SU-DHL-6 (cell line): Measurements from ENCODE around the gene PGC.
A peak's percentile ranks its signal among the peaks of the same experiment; 100 is the strongest.

Source experiments
- H2AFZ ChIP-seq: fragments of 200-600 bp; sonication (generic); 2 replicates; pipeline ENCODE4 v1.6.1; 2014; ENCODE audit warnings: low read depth, mild to moderate bottlenecking, moderate library complexity, mixed read lengths, antibody characterized with exemption, low read length; ENCODE audit not compliant: severe bottlenecking
- H3F3A ChIP-seq: fragments of 200-600 bp; shearing (Covaris generic); 2 replicates; pipeline ENCODE4 v1.6.0; 2016; ENCODE audit warnings: antibody characterized with exemption, mild to moderate bottlenecking; ENCODE audit not compliant: insufficient read depth
- H3K27ac ChIP-seq: fragments of 200-600 bp; sonication (generic); 2 replicates; pipeline ENCODE4 v1.5.1; 2016; ENCODE audit warnings: low read depth, mild to moderate bottlenecking, low read length, moderate library complexity, mixed read lengths
- H3K27me3 ChIP-seq: fragments of 200-600 bp; sonication (generic), shearing (Covaris generic); 2 replicates; pipeline ENCODE4 v1.6.0; 2014; ENCODE audit warnings: mild to moderate bottlenecking, low read length
- H3K36me3 ChIP-seq: fragments of 200-600 bp; sonication (generic); 2 replicates; pipeline ENCODE4 v1.6.1; 2014; ENCODE audit warnings: mild to moderate bottlenecking, low read length, mixed read lengths
- H3K4me2 ChIP-seq: fragments of 300-600, 200-600 bp; shearing (Covaris generic), sonication (generic); 2 replicates; pipeline ENCODE4 v1.6.0; 2014; ENCODE audit warnings: low read length, low read depth, mild to moderate bottlenecking; ENCODE audit not compliant: poor library complexity, severe bottlenecking
- H3K4me3 ChIP-seq: fragments of 200-600 bp; sonication (generic); 2 replicates; pipeline ENCODE4 v1.5.1; 2014; ENCODE audit warnings: antibody characterized with exemption, low read length, mild to moderate bottlenecking, mixed read lengths; ENCODE audit not compliant: insufficient read depth, poor library complexity, severe bottlenecking
- H3K79me2 ChIP-seq: fragments of 200-600 bp; sonication (generic); 2 replicates; pipeline ENCODE4 v1.6.1; 2014; ENCODE audit warnings: mild to moderate bottlenecking, low read length, moderate library complexity; ENCODE audit not compliant: insufficient read depth
- H3K9ac ChIP-seq: fragments of 200-600 bp; sonication (generic); 2 replicates; pipeline ENCODE4 v1.7.0; 2014; ENCODE audit warnings: mild to moderate bottlenecking, low read length
- H3K9me2 ChIP-seq: fragments of 200-600 bp; sonication (generic); replicated peaks from 2 replicates; pipeline ENCODE4 v1.6.1; 2014; ENCODE audit warnings: low read length; ENCODE audit not compliant: insufficient read depth
- H3K9me3 ChIP-seq: fragments of 200-600 bp; sonication (generic); 2 replicates; pipeline ENCODE4 v1.6.1; 2014; ENCODE audit warnings: low read length, mixed read lengths; ENCODE audit not compliant: insufficient read depth
- H4K20me1 ChIP-seq: fragments of 200-600 bp; sonication (generic); 2 replicates; pipeline ENCODE4 v1.6.1; 2014; ENCODE audit warnings: low read depth, mild to moderate bottlenecking, antibody characterized with exemption, low read length, moderate library complexity, mixed read lengths
- CTCF ChIP-seq: fragments of 200-600 bp; sonication (generic); IDR thresholded peaks from one replicate; pipeline ENCODE4 v1.5.1; 2017; ENCODE audit warnings: antibody characterized with exemption, mild to moderate bottlenecking, low read length, moderate library complexity; ENCODE audit not compliant: insufficient read depth, poor library complexity, severe bottlenecking
- EZH2phosphoT487 ChIP-seq: fragments of 200-600 bp; sonication (generic), shearing (Covaris generic); conservative IDR thresholded peaks from 2 replicates; pipeline ENCODE4 v1.6.1; 2018; ENCODE audit warnings: mild to moderate bottlenecking, antibody characterized with exemption, low read length, moderate library complexity, mixed read lengths

Gene PGC

DNA sequence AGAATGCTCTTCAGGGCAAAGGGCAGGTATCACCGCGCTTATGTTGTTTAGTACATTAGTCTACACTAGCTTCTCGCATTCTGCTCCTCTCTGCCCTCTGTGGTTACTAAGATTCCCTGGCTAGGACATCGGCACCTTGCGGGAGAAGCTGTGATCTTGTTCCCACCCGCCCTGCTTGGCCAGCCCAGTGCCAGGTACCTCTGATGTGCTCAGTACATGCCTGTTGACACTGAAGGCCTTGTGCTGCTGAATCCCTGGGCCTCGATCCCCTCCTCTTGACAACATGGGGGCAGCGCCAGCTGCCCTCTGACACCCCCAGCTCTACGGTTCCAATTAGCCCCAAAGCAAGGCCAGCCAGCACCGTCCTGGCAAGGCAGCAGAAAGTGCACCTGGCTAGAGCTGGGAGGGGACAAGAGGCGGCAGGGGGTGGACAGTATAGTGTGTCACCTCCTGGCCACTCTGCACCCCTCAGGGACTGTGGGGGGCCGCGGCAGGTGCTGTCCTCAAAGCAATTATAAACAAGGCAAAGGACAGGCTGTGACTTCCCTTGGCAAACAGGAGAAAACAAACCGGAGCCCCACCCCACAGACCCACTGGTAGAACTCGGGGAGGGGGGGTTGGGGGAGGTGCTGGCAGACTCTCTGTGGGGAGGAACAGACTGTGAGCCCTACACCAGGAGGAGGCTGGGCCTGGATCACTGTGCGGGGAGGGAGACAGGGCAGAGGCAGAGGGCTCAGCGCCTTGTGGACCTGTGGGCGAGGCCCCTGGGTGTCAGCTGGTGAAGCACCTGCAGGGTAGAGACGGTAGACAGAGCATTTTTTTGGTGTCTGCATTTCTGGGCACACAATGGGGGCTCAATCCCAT is 18.9 kb downstream of the PGC start:
- no peaks in the 10 kb centered on the region for H3K9me2 ChIP-seq
- H3K79me2 ChIP-seq: peaks cover 99% of the 10 kb centered on the region
- H3K27me3 ChIP-seq: no peaks in the 10 kb centered on the region
- H4K20me1 ChIP-seq: no peaks in the 10 kb centered on the region
- H2AFZ ChIP-seq: no peak overlapping the region
- peak overlapping the region; percentile 78 for H3K9ac ChIP-seq
- H3F3A ChIP-seq: peaks cover 31% of the 10 kb centered on the region
- H3K4me3 ChIP-seq: no peak overlapping the region
- no peaks in the 10 kb centered on the region for H3K36me3 ChIP-seq
- TF ChIP-seq CTCF (no peak), EZH2phosphoT487 (no peak)
- peak overlapping the region; percentile 93 for H3K27ac ChIP-seq
- peak overlapping the region; percentile 74 for H3K4me2 ChIP-seq
- no peaks in the 10 kb centered on the region for H3K9me3 ChIP-seq

GRCh38 chr6:41727705-41728072 is 19.5 kb downstream of the PGC start:
- Histone ChIP-seq H3K4me2 (no peak overlapping the region), H3K36me3 (no peaks in the 10 kb centered on the region), H2AFZ (no peak overlapping the region), H3K79me2 (peaks cover 100% of the 10 kb centered on the region), H3F3A (peaks cover 31% of the 10 kb centered on the region), H3K27ac (peak overlapping the region; percentile 93), H3K27me3 (no peaks in the 10 kb centered on the region), H3K4me3 (no peak overlapping the region), H3K9ac (no peak overlapping the region), H3K9me3 (no peaks in the 10 kb centered on the region), H4K20me1 (no peaks in the 10 kb centered on the region), H3K9me2 (no peaks in the 10 kb centered on the region)
- TF ChIP-seq EZH2phosphoT487 (no peak), CTCF (no peak)

DNA sequence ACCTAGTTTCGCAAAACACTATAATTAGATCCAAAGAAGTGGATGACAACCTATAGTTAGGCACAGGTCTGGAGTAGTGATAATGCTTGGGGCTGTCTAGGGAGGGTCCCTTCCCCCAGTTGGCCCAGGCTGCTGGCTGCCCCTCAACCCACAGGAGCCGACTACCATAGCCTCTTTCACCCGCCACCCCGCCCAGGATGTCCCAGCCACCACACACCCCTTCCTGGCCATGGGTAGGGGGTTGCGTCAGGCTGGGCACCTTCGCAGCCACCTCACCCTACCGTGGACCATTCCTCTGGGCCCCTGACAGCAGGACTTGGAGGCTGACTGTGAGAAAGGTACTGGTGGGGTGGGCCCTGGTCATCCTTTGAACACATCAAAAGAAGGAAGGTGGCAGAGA is 20.3 kb downstream of the PGC start:
- Histone ChIP-seq H4K20me1 (no peaks in the 10 kb centered on the region), H3K27ac (no peak overlapping the region)
- no peak for TF ChIP-seq EZH2phosphoT487
- TF ChIP-seq CTCF: no peak

More for the DNA sequence above, 20.3 kb downstream of the PGC start:
- peaks cover 100% of the 10 kb centered on the region for H3K79me2 ChIP-seq
- no peak overlapping the region for H2AFZ ChIP-seq
- H3K4me3 ChIP-seq: no peak overlapping the region
- no peak overlapping the region for H3K4me2 ChIP-seq
- no peaks in the 10 kb centered on the region for H3K9me2 ChIP-seq
- H3F3A ChIP-seq: peaks cover 29% of the 10 kb centered on the region
- H3K36me3 ChIP-seq: no peaks in the 10 kb centered on the region
- H3K9ac ChIP-seq: no peak overlapping the region
- no peaks in the 10 kb centered on the region for H3K27me3 ChIP-seq
- no peaks in the 10 kb centered on the region for H3K9me3 ChIP-seq
